Body of pancreas (tissue), 4 donors: ENCODE data around the gene IFT81.

Experiments
- CTCF ChIP-seq, 7 experiments: fragments of 450-650 bp in 4 of 7; fragments of 200-600 bp in 3 of 7; sonication (generic) in 3 of 7; IDR thresholded peaks; one replicate each; pipeline ENCODE4 v1.5.1; 2016 to 2019; ENCODE audit warnings: antibody characterized with exemption in 7 of 7
- POLR2A ChIP-seq, 3 donors: fragments of 450-650 bp; IDR thresholded peaks; one replicate each; pipeline ENCODE4 v1.6.1; 2016; ENCODE audit warnings: antibody characterized with exemption in 3 of 3, mild to moderate bottlenecking in 2 of 3

DNA sequence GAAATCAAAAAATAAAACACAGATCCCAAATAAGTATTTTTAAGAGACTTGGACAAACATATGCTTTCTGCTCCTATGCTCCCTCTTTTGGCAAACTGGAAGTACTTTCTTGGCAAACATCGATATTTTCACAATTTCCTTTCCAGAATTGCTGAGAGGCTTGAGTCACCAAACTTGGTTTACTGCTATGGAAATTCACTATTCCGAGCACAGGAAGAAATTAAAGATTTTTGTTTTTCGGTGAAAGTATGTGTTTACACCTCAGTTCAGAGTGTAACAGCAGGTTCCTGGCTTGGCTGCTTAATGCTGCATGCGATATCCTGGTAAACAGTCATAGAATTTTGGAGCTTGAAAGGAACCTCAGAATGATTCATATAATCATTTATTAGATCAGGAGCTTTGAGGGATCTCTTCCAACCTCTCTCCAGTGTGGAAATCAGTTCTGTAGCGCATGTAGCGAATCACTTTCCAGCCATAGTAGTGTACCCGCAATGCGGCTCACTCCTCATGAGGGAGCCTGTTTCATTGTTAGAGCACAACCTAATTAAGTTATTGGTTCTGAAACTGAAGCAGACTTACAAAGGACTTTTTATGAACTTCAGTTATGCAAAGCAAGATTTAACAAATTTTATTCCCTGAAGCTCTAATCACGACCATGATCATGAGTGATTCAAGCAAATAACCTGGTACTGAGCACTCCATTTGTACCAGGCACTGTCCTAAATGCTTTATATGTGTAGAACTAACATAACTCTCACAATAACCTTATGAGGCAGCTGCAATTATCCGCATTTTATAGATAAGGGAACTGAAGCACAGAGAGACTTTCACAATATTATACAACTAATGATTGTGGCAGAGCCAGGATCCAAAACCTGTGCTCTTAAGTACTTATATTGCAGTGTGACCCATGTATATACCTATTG is 100.5 kb downstream of the IFT81 start:
- TF ChIP-seq CTCF (IDR thresholded peaks at IDR 0.05) (peak in 6 of 7 experiments; percentile 27 to 71 (median 62)), POLR2A (IDR thresholded peaks at IDR 0.05) (no peak)
